Activated effector memory CD4-positive, alpha-beta T cell treated with anti-CD3 and anti-CD28 coated beads, Interleukin-2, amount 50 U/mL, for 16 hours (primary cell): ENCODE results near the gene MINDY4.

ENCODE experiments used
- DNase-seq: peaks from one replicate; pipeline ENCODE4 v3.0.0-alpha.2; 2020

MINDY4 gene

GRCh38 chr7:30920584-30921539 lies 149.6 kb downstream of the MINDY4 start:
- peak; percentile 39 for DNase-seq

- peak; percentile 49 for DNase-seq
Measured at GRCh38 chr7:30921540-30922401, 150.6 kb downstream of the MINDY4 start.

- peak; percentile 51 for DNase-seq
Measured at GRCh38 chr7:30922596-30922995, 151.4 kb downstream of the MINDY4 start.

GRCh38 chr7:30923009-30923773 lies 152.0 kb downstream of the MINDY4 start:
- peak; percentile 46 for DNase-seq

GRCh38 chr7:30923774-30924413 lies 152.7 kb downstream of the MINDY4 start:
- peak; percentile 36 for DNase-seq

- peak; percentile 45 for DNase-seq
Measured at GRCh38 chr7:30924624-30925023, 153.4 kb downstream of the MINDY4 start.

GRCh38 chr7:30925117-30925516 lies 153.9 kb downstream of the MINDY4 start:
- peak; percentile 19 for DNase-seq

- peak; percentile 25 for DNase-seq
Measured at GRCh38 chr7:30925913-30926312, 154.7 kb downstream of the MINDY4 start.

GRCh38 chr7:30926313-30926712 lies 155.1 kb downstream of the MINDY4 start:
- DNase-seq: peak; percentile 27

GRCh38 chr7:30927040-30927439 lies 155.8 kb downstream of the MINDY4 start:
- peak; percentile 28 for DNase-seq

GRCh38 chr7:30927559-30927958 lies 156.3 kb downstream of the MINDY4 start:
- peak; percentile 17 for DNase-seq

GRCh38 chr7:30928254-30928872 lies 157.1 kb downstream of the MINDY4 start:
- DNase-seq: peak; percentile 44

GRCh38 chr7:30929686-30930085 lies 158.5 kb downstream of the MINDY4 start:
- DNase-seq: peak; percentile 34

GRCh38 chr7:30930621-30931020 lies 159.4 kb downstream of the MINDY4 start:
- peak; percentile 39 for DNase-seq

- peak; percentile 33 for DNase-seq
Measured at GRCh38 chr7:30931161-30931928, 160.1 kb downstream of the MINDY4 start.

GRCh38 chr7:30931929-30932540 lies 160.8 kb downstream of the MINDY4 start:
- DNase-seq: peak; percentile 44

- peak; percentile 9 for DNase-seq
Measured at GRCh38 chr7:30932562-30932961, 161.3 kb downstream of the MINDY4 start.

GRCh38 chr7:30933124-30933974 lies 162.1 kb downstream of the MINDY4 start:
- peak; percentile 41 for DNase-seq

GRCh38 chr7:30934225-30934624 lies 163.0 kb downstream of the MINDY4 start:
- no peak for DNase-seq
